ENCODE results near the gene OTOG.

Gene OTOG

GRCh38 chr11:17513853-17514252 is 33.2 kb upstream of the OTOG start:
- Histone ChIP-seq H3K9ac (ENCODE audit: low read depth, low read length, poor library complexity, severe bottlenecking) (no peak overlapping the region), H3K4me2 (ENCODE audit: low read depth, low read length, poor library complexity, severe bottlenecking) (no peak overlapping the region), H3K36me3 (ENCODE audit: insufficient read depth, low read length) (no peaks in the 10 kb centered on the region), H3K79me2 (ENCODE audit: insufficient read depth, low read length) (no peaks in the 10 kb centered on the region), H4K20me1 (ENCODE audit: insufficient read depth, low read length, poor library complexity, severe bottlenecking) (no peaks in the 10 kb centered on the region), H3K9me2 (replicated peaks; ENCODE audit: low read depth, low read length) (no peaks in the 10 kb centered on the region), H2AFZ (ENCODE audit: low read length) (no peak overlapping the region), H3K4me3 (ENCODE audit: low read length, poor library complexity, severe bottlenecking) (no peak overlapping the region), H3F3A (ENCODE audit: low read depth) (no peaks in the 10 kb centered on the region), H3K4me1 (ENCODE audit: insufficient read depth, low read length, poor library complexity, severe bottlenecking) (no peaks in the 10 kb centered on the region), H3K9me3 (ENCODE audit: insufficient read depth, low read depth, low read length) (no peaks in the 10 kb centered on the region), H3K27me3 (ENCODE audit: insufficient read depth, low read length, poor library complexity, severe bottlenecking) (no peaks in the 10 kb centered on the region)
- TF ChIP-seq CTCF (conservative IDR thresholded peaks at IDR 0.05; ENCODE audit: low read length): no peak
- TF ChIP-seq EZH2phosphoT487 (IDR thresholded peaks at IDR 0.05; ENCODE audit: borderline replicate concordance): no peak

GRCh38 chr11:17514476-17514875 is 32.6 kb upstream of the OTOG start:
- Histone ChIP-seq H3K27me3 (ENCODE audit: insufficient read depth, low read length, poor library complexity, severe bottlenecking) (no peaks in the 10 kb centered on the region), H3K4me2 (ENCODE audit: low read depth, low read length, poor library complexity, severe bottlenecking) (no peak overlapping the region), H3K9me2 (replicated peaks; ENCODE audit: low read depth, low read length) (no peaks in the 10 kb centered on the region), H4K20me1 (ENCODE audit: insufficient read depth, low read length, poor library complexity, severe bottlenecking) (no peaks in the 10 kb centered on the region), H3K36me3 (ENCODE audit: insufficient read depth, low read length) (no peaks in the 10 kb centered on the region), H3K9ac (ENCODE audit: low read depth, low read length, poor library complexity, severe bottlenecking) (no peak overlapping the region), H3K79me2 (ENCODE audit: insufficient read depth, low read length) (no peaks in the 10 kb centered on the region), H3F3A (ENCODE audit: low read depth) (no peaks in the 10 kb centered on the region), H3K9me3 (ENCODE audit: insufficient read depth, low read depth, low read length) (no peaks in the 10 kb centered on the region), H3K4me3 (ENCODE audit: low read length, poor library complexity, severe bottlenecking) (no peak overlapping the region), H3K4me1 (ENCODE audit: insufficient read depth, low read length, poor library complexity, severe bottlenecking) (no peaks in the 10 kb centered on the region), H2AFZ (ENCODE audit: low read length) (no peak overlapping the region)
- no peak for TF ChIP-seq EZH2phosphoT487 (IDR thresholded peaks at IDR 0.05; ENCODE audit: borderline replicate concordance)
- no peak for TF ChIP-seq CTCF (conservative IDR thresholded peaks at IDR 0.05; ENCODE audit: low read length)

GRCh38 chr11:17515443-17516176 is 31.4 kb upstream of the OTOG start:
- no peak overlapping the region for H3K9ac ChIP-seq (ENCODE audit: low read depth, low read length, poor library complexity, severe bottlenecking)
- TF ChIP-seq CTCF (conservative IDR thresholded peaks at IDR 0.05; ENCODE audit: low read length) (no peak), EZH2phosphoT487 (IDR thresholded peaks at IDR 0.05; ENCODE audit: borderline replicate concordance) (no peak)
- H3K27me3 ChIP-seq (ENCODE audit: insufficient read depth, low read length, poor library complexity, severe bottlenecking): no peaks in the 10 kb centered on the region
- no peaks in the 10 kb centered on the region for H4K20me1 ChIP-seq (ENCODE audit: insufficient read depth, low read length, poor library complexity, severe bottlenecking)
- H3K9me3 ChIP-seq (ENCODE audit: insufficient read depth, low read depth, low read length): no peaks in the 10 kb centered on the region
- H3K4me1 ChIP-seq (ENCODE audit: insufficient read depth, low read length, poor library complexity, severe bottlenecking): no peaks in the 10 kb centered on the region
- H3K4me3 ChIP-seq (ENCODE audit: low read length, poor library complexity, severe bottlenecking): no peak overlapping the region
- no peak overlapping the region for H3K4me2 ChIP-seq (ENCODE audit: low read depth, low read length, poor library complexity, severe bottlenecking)
- no peaks in the 10 kb centered on the region for H3K9me2 ChIP-seq (replicated peaks; ENCODE audit: low read depth, low read length)
- H2AFZ ChIP-seq (ENCODE audit: low read length): no peak overlapping the region
- H3K36me3 ChIP-seq (ENCODE audit: insufficient read depth, low read length): no peaks in the 10 kb centered on the region
- H3K79me2 ChIP-seq (ENCODE audit: insufficient read depth, low read length): no peaks in the 10 kb centered on the region
- no peaks in the 10 kb centered on the region for H3F3A ChIP-seq (ENCODE audit: low read depth)
